ENCODE data around the gene PRKAG2. TPM values are rescaled to one million over a fixed set of nuclear protein-coding genes. Genes with fewer than 3 reads are reported as not detected.
"Not testable (repeated sequence)": the region's sequence is repeated elsewhere in the genome, so short reads cannot be mapped to it uniquely, and the experiment has no call there.

PRKAG2 gene
- total and polyA plus RNA-seq, 8 donors, result 7.4 to 16.7 (median 9.2) TPM

- 36 to 41% methylated on average over 30 of the region's 30 CpGs for WGBS, 2 donors
- Histone ChIP-seq H3K4me3 (peak overlapping the region in 3 of 4 donors; percentile 65 to 95 (median 75)), H3K9me3 (no peaks in the 10 kb centered on the region), H3K27ac (no peak overlapping the region), H3K4me1 (peaks cover 0 to 8% (median 7%) of the 10 kb centered on the region in 3 donors), H3K36me3 (no peaks in the 10 kb centered on the region), H3K27me3 (no peaks in the 10 kb centered on the region)
- no peak for TF ChIP-seq CTCF (IDR thresholded peaks at IDR 0.05)
- FAIRE-seq (no peak), ATAC-seq (no peak), DNase-seq (peak in 1 of 6 donors; percentile 29)
- intact Hi-C loops (cut with DNase I), result no loop called here
Measured at GRCh38 chr7:151877911-151878835, 1.3 kb upstream of the PRKAG2 start.

- Histone ChIP-seq H3K27me3 (no peaks in the 10 kb centered on the region), H3K36me3 (no peaks in the 10 kb centered on the region), H3K9me3 (no peaks in the 10 kb centered on the region), H3K4me1 (peaks cover 0 to 8% (median 7%) of the 10 kb centered on the region in 3 donors), H3K4me3 (peak overlapping the region; percentile 65 to 95 (median 70)), H3K27ac (peak overlapping the region; percentile 81 to 98 (median 91))
- no peak for TF ChIP-seq CTCF (IDR thresholded peaks at IDR 0.05)
- peak; percentile 77 to 94 (median 88) for DNase-seq
- FAIRE-seq, result no peak
- intact Hi-C loops (cut with DNase I), result no loop called here
- WGBS, 2 donors, result 0 to 1% methylated on average over 66 to 90 of the region's 93 CpGs
- ATAC-seq, result peak; percentile 79 to 88 (median 80)
Measured at GRCh38 chr7:151875942-151876898, 695 bp downstream of the PRKAG2 start.

- H3K27me3 ChIP-seq; intact Hi-C loops (cut with DNase I); FAIRE-seq; ATAC-seq; DNase-seq; H3K36me3 ChIP-seq; H3K9me3 ChIP-seq: not testable (repeated sequence)
- Histone ChIP-seq H3K4me3 (peak overlapping the region in 1 of 4 donors; percentile 95), H3K27ac (peak overlapping the region in 2 of 4 donors; percentile 97 to 98), H3K4me1 (peaks cover 1 to 11% (median 7%) of the 10 kb centered on the region in 3 donors)
- 72 to 75% methylated on average over 4 of the region's 4 CpGs for WGBS, 2 donors
Measured at GRCh38 chr7:151874479-151874878, 2.4 kb downstream of the PRKAG2 start.

GRCh38 chr7:151873402-151873965 is 3.4 kb downstream of the PRKAG2 start:
- H3K27ac ChIP-seq, result no peak overlapping the region
- H3K4me1 ChIP-seq, result peaks cover 8 to 21% (median 8%) of the 10 kb centered on the region in 3 donors
- no peaks in the 10 kb centered on the region for H3K9me3 ChIP-seq
- H3K36me3 ChIP-seq, result no peaks in the 10 kb centered on the region
- ATAC-seq, result no peak
- no peak for FAIRE-seq
- TF ChIP-seq CTCF (IDR thresholded peaks at IDR 0.05), result no peak
- peak in 3 of 6 donors; percentile 28 to 41 (median 34) for DNase-seq
- intact Hi-C loops (cut with DNase I), result no loop called here
- H3K27me3 ChIP-seq, result no peaks in the 10 kb centered on the region
- H3K4me3 ChIP-seq, result no peak overlapping the region
- WGBS, 2 donors, result 43 to 52% methylated on average over 11 of the region's 11 CpGs
